Adrenal gland (tissue), 12 donors: ENCODE results near the gene NPVF. TPM values are rescaled to one million over a fixed set of nuclear protein-coding genes. Genes with fewer than 3 reads are reported as not detected.

ENCODE experiments used
- DNase-seq, 7 donors: peaks; one replicate each; pipeline ENCODE4 v3.0.0-alpha.2; 2019 to 2020
- H3K27ac ChIP-seq, 5 donors: fragments of 200-600 bp; sonication (generic) in 4 of 5; 1 replicate in 3 of 5; 2 replicates in 2 of 5; pipeline versions ENCODE4 v1.5.1 to v1.8.0; 2016 to 2020; ENCODE audit warnings: mild to moderate bottlenecking in 1 of 5
- H3K27me3 ChIP-seq: fragments of 200-600 bp; 2 replicates; pipeline ENCODE4 v1.8.0; 2021
- H3K36me3 ChIP-seq, 2 donors: fragments of 200-600 bp; replicated peaks in 1 of 2; 1 replicate in 1 of 2; 2 replicates in 1 of 2; pipeline versions ENCODE4 v1.5.1 to v1.8.0; 2018 to 2022
- H3K4me1 ChIP-seq, 2 donors: fragments of 200-600 bp; replicated peaks in 1 of 2; 1 replicate in 1 of 2; 2 replicates in 1 of 2; pipeline versions ENCODE4 v1.5.1 to v1.8.0; 2018 to 2021
- H3K4me3 ChIP-seq, 4 donors: fragments of 200-600 bp; sonication (generic) in 3 of 4; one replicate each; pipeline ENCODE4 v1.5.1; 2016 to 2018
- H3K9me3 ChIP-seq, 3 donors: fragments of 200-600 bp; sonication (generic) in 1 of 3; replicated peaks in 1 of 3; 1 replicate in 2 of 3; 2 replicates in 1 of 3; pipeline versions ENCODE4 v1.5.1 to v1.8.0; 2016 to 2021
- CTCF ChIP-seq, 6 experiments: fragments of 450-650 bp in 4 of 6; fragments of 200-600 bp in 2 of 6; sonication (generic) in 1 of 6; IDR thresholded peaks; 1 replicate in 5 of 6; 2 replicates in 1 of 6; pipeline versions ENCODE4 v1.5.1 to v1.8.0; 2016 to 2021; ENCODE audit warnings: antibody characterized with exemption in 6 of 6, mild to moderate bottlenecking in 2 of 6, moderate library complexity in 1 of 6
- POLR2A ChIP-seq, 2 donors: fragments of 450-650 bp; IDR thresholded peaks; one replicate each; pipeline ENCODE4 v1.6.1; 2017; ENCODE audit warnings: antibody characterized with exemption in 2 of 2, mild to moderate bottlenecking in 2 of 2, moderate library complexity in 1 of 2
- WGBS, 4 donors: extraction: QIAGEN DNeasy Blood & Tissue Kit in 2 of 4; methylation state at CpG; one replicate each; pipeline versions ENCODE4 v1.1.5 to v1.1.7; 2013 to 2017; 5-methylcytosine and 5-hydroxymethylcytosine counted together
- intact Hi-C, 2 donors: fragments of 100-400 bp; cut with DNase I; formaldehyde crosslinking; loops; one replicate each; pipeline versions ENCODE4 v1.14.1 to v1.15.0; 2022 to 2023
- polyA plus RNA-seq, 3 donors: library from polyadenylated mRNA; stranded (reverse); fragments of 200-250 nt in 2 of 3; fragments of 350-450 nt in 1 of 3; fragmentation: Illumina TruSeq in 1 of 3; extraction: RNeasy Lipid Tissue Mini Kit (QIAGEN cat#74804) in 1 of 3; gene quantifications; one replicate each; pipeline ENCODE4 v1.2.3, GENCODE V29; 2013 to 2014
- total RNA-seq, 9 donors: library from RNA; depleted of rRNA in 4 of 9; stranded (reverse); fragments of >200 nt in 4 of 9; fragments of 120-200 nt in 1 of 9; fragmentation: NEBNext Ultra II Directional in 1 of 9; extraction: Animal tissue kit (Norgen Biotek cat#: 25700) in 1 of 9; gene quantifications; one replicate each; pipeline versions ENCODE4 v1.1.0 to v1.2.4, GENCODE V29; 2013 to 2023
- donor health status: healthy with polysubstance abuse.
- donor health status: Bipolar disorder and iron deficiency.
- donor health status: DM: yes; HTN: yes; CAD: no.
- donor health status: DM: no; HTN: no; CAD: no.
- donor health status: DM: no; HTN: no; CAD: no.
- donor health status: DM: yes; HTN: yes; CAD: no.

Gene NPVF
- total and polyA plus RNA-seq, 12 donors, result not detected

GRCh38 chr7:25186436-25186835 lies 41.9 kb downstream of the NPVF start:
- intact Hi-C loops, result no loop called here
- no peak overlapping the region for H3K27ac ChIP-seq

GRCh38 chr7:25181532-25181931 lies 46.8 kb downstream of the NPVF start:
- Histone ChIP-seq H3K36me3 (no peaks in the 10 kb centered on the region), H3K4me1 (no peaks in the 10 kb centered on the region), H3K4me3 (no peak overlapping the region), H3K9me3 (no peaks in the 10 kb centered on the region), H3K27ac (no peak overlapping the region), H3K27me3 (no peaks in the 10 kb centered on the region)
- intact Hi-C loops, result no loop called here
- DNase-seq, result no peak
- TF ChIP-seq CTCF (IDR thresholded peaks at IDR 0.05) (no peak), POLR2A (IDR thresholded peaks at IDR 0.05) (no peak)
- 79 to 93% (median 80%) methylated on average over 3 of the region's 3 CpGs for WGBS, 4 donors

More at GRCh38 chr7:25186436-25186835, 41.9 kb downstream of the NPVF start:
- H3K4me1 ChIP-seq, result no peaks in the 10 kb centered on the region
- no peak for TF ChIP-seq POLR2A (IDR thresholded peaks at IDR 0.05)
- no peak for TF ChIP-seq CTCF (IDR thresholded peaks at IDR 0.05)
- DNase-seq, result no peak
- H3K27me3 ChIP-seq, result no peaks in the 10 kb centered on the region
- 88 to 94% (median 90%) methylated on average over 6 of the region's 6 CpGs for WGBS, 4 donors
- no peaks in the 10 kb centered on the region for H3K36me3 ChIP-seq
- no peaks in the 10 kb centered on the region for H3K9me3 ChIP-seq
- no peak overlapping the region for H3K4me3 ChIP-seq

GRCh38 chr7:25180946-25181345 lies 47.3 kb downstream of the NPVF start:
- intact Hi-C loops, result no loop called here
- Histone ChIP-seq H3K27me3 (no peaks in the 10 kb centered on the region), H3K9me3 (no peaks in the 10 kb centered on the region), H3K36me3 (no peaks in the 10 kb centered on the region), H3K27ac (peak overlapping the region in 2 of 5 donors; percentile 86 to 89), H3K4me1 (no peaks in the 10 kb centered on the region), H3K4me3 (peak overlapping the region in 1 of 4 donors; percentile 83)
- 75 to 86% (median 80%) methylated on average over 7 of the region's 7 CpGs for WGBS, 4 donors
- TF ChIP-seq POLR2A (IDR thresholded peaks at IDR 0.05), result no peak
- no peak for TF ChIP-seq CTCF (IDR thresholded peaks at IDR 0.05)
- peak in 2 of 7 donors; percentile 11 to 28 for DNase-seq

DNA sequence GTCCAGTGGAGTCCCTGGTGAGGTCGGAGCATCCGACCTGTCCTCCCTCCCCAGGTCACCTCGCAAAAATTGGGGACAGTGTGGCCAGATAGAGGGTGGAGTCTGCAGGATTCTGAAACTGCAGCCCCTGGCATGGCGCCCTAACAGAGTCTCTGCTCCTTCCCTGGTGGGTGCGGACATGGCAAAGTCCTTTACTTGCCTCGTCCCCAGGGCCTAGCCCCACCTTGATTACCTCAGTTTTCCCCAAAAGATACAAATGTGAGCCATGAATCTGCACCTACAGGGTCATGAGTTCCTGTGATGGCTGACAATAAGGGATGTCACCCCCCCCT lies 47.7 kb downstream of the NPVF start:
- Histone ChIP-seq H3K27me3 (no peaks in the 10 kb centered on the region), H3K27ac (peak overlapping the region in 3 of 5 donors; percentile 86 to 94 (median 89)), H3K36me3 (no peaks in the 10 kb centered on the region), H3K4me1 (no peaks in the 10 kb centered on the region), H3K4me3 (peak overlapping the region in 3 of 4 donors; percentile 60 to 93 (median 83)), H3K9me3 (no peaks in the 10 kb centered on the region)
- 7 to 15% (median 13%) methylated on average over 4 to 6 of the region's 6 CpGs for WGBS, 4 donors
- DNase-seq, result no peak
- intact Hi-C loops, result no loop called here
- no peak for TF ChIP-seq POLR2A (IDR thresholded peaks at IDR 0.05)
- no peak for TF ChIP-seq CTCF (IDR thresholded peaks at IDR 0.05)
